ENCODE data around the gene HDAC4. TPM values are rescaled to one million over a fixed set of nuclear protein-coding genes. Genes with fewer than 3 reads are reported as not detected.

HDAC4 gene
- total and polyA plus RNA-seq, 2 of the 4 experiments (the other 2 are of a cell fraction), result 4.1 to 7.2 TPM

DNA sequence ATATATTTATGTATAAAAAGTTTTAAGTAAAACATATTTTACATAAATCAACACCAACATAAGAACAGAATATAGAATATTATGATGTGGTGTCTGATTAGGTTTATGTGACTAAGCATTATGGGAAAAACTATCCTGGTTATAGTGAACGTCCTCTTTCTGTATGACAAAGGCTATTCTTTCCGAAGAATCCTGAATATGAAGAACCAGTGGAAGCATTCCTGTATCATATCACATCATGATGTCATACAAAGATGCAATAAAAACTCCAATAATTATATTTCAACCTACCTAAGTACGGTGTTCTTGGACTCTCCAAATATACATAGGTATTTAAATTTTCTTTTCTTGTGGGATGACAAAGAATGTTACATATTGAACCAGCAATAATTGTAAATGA is 37.5 kb upstream of the HDAC4 start:
- intact Hi-C loops (cut with micrococcal nuclease) (no loop called here), in situ Hi-C loops (cut with MboI; ENCODE audit: low sequenced_read_pairs) (no loop called here), dilution Hi-C loops (cut with HindIII; ENCODE audit: low sequenced_read_pairs, unreplicated experiment) (no loop called here)
- H2AK9ac ChIP-seq (replicated peaks; ENCODE audit: low read depth, low read length, poor library complexity), result no peak overlapping the region
- no TSS peak for BruUV-seq (replicated peaks)
- POLR2A ChIA-PET (ENCODE audit: unreplicated experiment), result no interaction called here
- no peak overlapping the region for H3K4ac ChIP-seq (ENCODE audit: low read depth, low read length)
- CTCF ChIA-PET, result no interaction called here
- DNase-seq (no peak), ATAC-seq (ENCODE audit: low read depth) (no peak)
- H2AK5ac ChIP-seq (ENCODE audit: low read depth, low read length), result no peak overlapping the region
- no CpG with 5 or more reads among the region's 3 CpGs for WGBS, 2 experiments (ENCODE audit: extremely low coverage in 2 of 2, insufficient read length in 1 of 2)
- no peak overlapping the region for H2AFZ ChIP-seq (replicated peaks; ENCODE audit: low read length, poor library complexity)
- no peak overlapping the region for H3K9ac ChIP-seq (ENCODE audit: low read depth, low read length)
- H3K27me3 ChIP-seq (ENCODE audit: control insufficient read depth, insufficient read depth, low read length), result peaks cover 25% of the 10 kb centered on the region
- H3K27ac ChIP-seq (ENCODE audit: insufficient read depth, low read length), result no peak overlapping the region
- no peak overlapping the region for H2BK120ac ChIP-seq (ENCODE audit: low read depth, low read length)
- no peak overlapping the region for H3K4me2 ChIP-seq (ENCODE audit: low read depth, low read length)
- no peak overlapping the region for H2BK5ac ChIP-seq (ENCODE audit: low read depth, low read length, poor library complexity, severe bottlenecking)
- H3K14ac ChIP-seq (replicated peaks; ENCODE audit: low read depth, low read length), result no peak overlapping the region
- no peaks in the 10 kb centered on the region for H3K9me1 ChIP-seq (ENCODE audit: insufficient read depth, low read length)
- no peak overlapping the region for H4K91ac ChIP-seq (ENCODE audit: insufficient read depth, low read depth, low read length)
- H3K79me1 ChIP-seq (ENCODE audit: low read depth in 1 of 2, low read length in 2 of 2), result no peaks in the 10 kb centered on the region
- no peak overlapping the region for H3K18ac ChIP-seq (ENCODE audit: low read depth, low read length)
- no peaks in the 10 kb centered on the region for H3K4me1 ChIP-seq (ENCODE audit: control insufficient read depth, insufficient read depth, low read length)
- no peak overlapping the region for H2BK20ac ChIP-seq (ENCODE audit: low read depth, low read length)
- no peak overlapping the region for H4K5ac ChIP-seq (ENCODE audit: low read depth, low read length)
- H3K36me3 ChIP-seq (ENCODE audit: control insufficient read depth, insufficient read depth, low read length), result no peaks in the 10 kb centered on the region
- TF ChIP-seq, protein P1, sequence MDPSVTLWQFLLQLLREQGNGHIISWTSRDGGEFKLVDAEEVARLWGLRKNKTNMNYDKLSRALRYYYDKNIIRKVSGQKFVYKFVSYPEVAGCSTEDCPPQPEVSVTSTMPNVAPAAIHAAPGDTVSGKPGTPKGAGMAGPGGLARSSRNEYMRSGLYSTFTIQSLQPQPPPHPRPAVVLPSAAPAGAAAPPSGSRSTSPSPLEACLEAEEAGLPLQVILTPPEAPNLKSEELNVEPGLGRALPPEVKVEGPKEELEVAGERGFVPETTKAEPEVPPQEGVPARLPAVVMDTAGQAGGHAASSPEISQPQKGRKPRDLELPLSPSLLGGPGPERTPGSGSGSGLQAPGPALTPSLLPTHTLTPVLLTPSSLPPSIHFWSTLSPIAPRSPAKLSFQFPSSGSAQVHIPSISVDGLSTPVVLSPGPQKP (IDR thresholded peaks at IDR 0.05; ENCODE audit: borderline replicate concordance, low read depth, low read length), result no peak
- TF ChIP-seq NFE2L2 (IDR thresholded peaks at IDR 0.05; ENCODE audit: low read depth, low read length), result no peak
- no peak for TF ChIP-seq MAZ (IDR thresholded peaks at IDR 0.05; ENCODE audit: borderline replicate concordance, low read depth, low read length)
- TF ChIP-seq BHLHE40 (IDR thresholded peaks at IDR 0.05; ENCODE audit: low read depth, low read length), result no peak
- no peak for TF ChIP-seq CEBPB (IDR thresholded peaks at IDR 0.05; ENCODE audit: low read depth, low read length)
- no peak for TF ChIP-seq RFX5 (IDR thresholded peaks at IDR 0.05; ENCODE audit: low read depth, low read length)
- TF ChIP-seq CHD1 (IDR thresholded peaks at IDR 0.05; ENCODE audit: low read depth, low read length), result no peak
- no peak for TF ChIP-seq RCOR1 (IDR thresholded peaks at IDR 0.05; ENCODE audit: insufficient replicate concordance, low read length)
- TF ChIP-seq, protein P2, sequence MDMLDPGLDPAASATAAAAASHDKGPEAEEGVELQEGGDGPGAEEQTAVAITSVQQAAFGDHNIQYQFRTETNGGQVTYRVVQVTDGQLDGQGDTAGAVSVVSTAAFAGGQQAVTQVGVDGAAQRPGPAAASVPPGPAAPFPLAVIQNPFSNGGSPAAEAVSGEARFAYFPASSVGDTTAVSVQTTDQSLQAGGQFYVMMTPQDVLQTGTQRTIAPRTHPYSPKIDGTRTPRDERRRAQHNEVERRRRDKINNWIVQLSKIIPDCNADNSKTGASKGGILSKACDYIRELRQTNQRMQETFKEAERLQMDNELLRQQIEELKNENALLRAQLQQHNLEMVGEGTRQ (IDR thresholded peaks at IDR 0.05; ENCODE audit: low read depth, low read length), result no peak
- no peak for TF ChIP-seq FOS (IDR thresholded peaks at IDR 0.05; ENCODE audit: low read depth, low read length)
- no peak for TF ChIP-seq POLR2A (IDR thresholded peaks at IDR 0.05; ENCODE audit: low read depth, low read length)
- no peak for TF ChIP-seq MXI1 (IDR thresholded peaks at IDR 0.05; ENCODE audit: borderline replicate concordance, low read depth, low read length)
- no peak for TF ChIP-seq RAD21 (IDR thresholded peaks at IDR 0.05; ENCODE audit: low read length)
- no peak for TF ChIP-seq SMC3 (IDR thresholded peaks at IDR 0.05; ENCODE audit: low read depth, low read length)
- no peak for TF ChIP-seq MAFK (IDR thresholded peaks at IDR 0.05; ENCODE audit: low read depth, low read length)
- TF ChIP-seq CTCF (conservative IDR thresholded peaks at IDR 0.05; ENCODE audit: low read depth, low read length), result no peak
- H4K8ac ChIP-seq (ENCODE audit: low read depth in 2 of 2, low read length in 2 of 2), result no peak overlapping the region
- no peak overlapping the region for H3K56ac ChIP-seq (ENCODE audit: extremely low read depth, insufficient read depth, low read length)
- no peak overlapping the region for H3K4me3 ChIP-seq (ENCODE audit: insufficient read depth, low read depth, low read length)
- no peaks in the 10 kb centered on the region for H4K20me1 ChIP-seq (ENCODE audit: insufficient read depth, low read length)
- no peak overlapping the region for H3K23ac ChIP-seq (ENCODE audit: low read depth, low read length)
- H3K9me3 ChIP-seq (ENCODE audit: control insufficient read depth, insufficient read depth, low read length), result peaks cover 2% of the 10 kb centered on the region; the same call in 1 of the 2 replicates
- H2BK15ac ChIP-seq (ENCODE audit: low read depth, low read length), result no peak overlapping the region

Data from IMR-90 (cell line).